ENCODE results near the gene SOBP.

Gene SOBP

GRCh38 chr6:107656883-107657282 lies 167.0 kb downstream of the SOBP start:
- no peaks in the 10 kb centered on the region for H3K9me3 ChIP-seq (ENCODE audit: control insufficient read depth, insufficient read depth, low read depth, low read length)
- ChIA-PET CTCF (interaction anchor here (0.5 to 2.5 kb wide), 9 partner anchors 9 to 344 kb away, joined by 3 to 14 read pairs (median 3); no protein-coding TSS in a partner anchor), POLR2A (interaction anchor here (1.7 to 2.6 kb wide), 2 partner anchors 11 to 165 kb away, joined by 6 to 8 read pairs; no protein-coding TSS in a partner anchor)
- peaks cover 38% of the 10 kb centered on the region for H3K4me1 ChIP-seq (ENCODE audit: control insufficient read depth, insufficient read depth, low read length)
- H3K36me3 ChIP-seq (ENCODE audit: control insufficient read depth in 2 of 2, insufficient read depth in 1 of 2, low read length in 2 of 2) = peaks cover 0 to 3% of the 10 kb centered on the region in 2 experiments; a peak in 1 of 3 replicates
- H3K4me3 ChIP-seq (ENCODE audit: low read depth, low read length) = no peak overlapping the region
- TF ChIP-seq ZSCAN16 (tag by site-specific recombination; IDR thresholded peaks at IDR 0.05) (no peak), ZNF239 (tag by site-specific recombination; IDR thresholded peaks at IDR 0.05) (no peak), ZNF530 (tag by site-specific recombination; IDR thresholded peaks at IDR 0.05; ENCODE audit: low read depth) (no peak), ZNF776 (tag by site-specific recombination; IDR thresholded peaks at IDR 0.05; ENCODE audit: borderline replicate concordance) (no peak), ZNF248 (tag by site-specific recombination; IDR thresholded peaks at IDR 0.05) (no peak), ZNF302 (tag by site-specific recombination; IDR thresholded peaks at IDR 0.05; ENCODE audit: low read depth) (no peak), ZNF350 (tag by site-specific recombination; IDR thresholded peaks at IDR 0.05) (no peak), ZNF639 (tag by site-specific recombination; IDR thresholded peaks at IDR 0.05) (no peak), IKZF3 (tag by site-specific recombination; IDR thresholded peaks at IDR 0.05) (no peak), AEBP2 (tag by site-specific recombination; IDR thresholded peaks at IDR 0.05; ENCODE audit: borderline replicate concordance) (no peak), ZEB2 (tag by site-specific recombination; IDR thresholded peaks at IDR 0.05) (no peak)
- peak overlapping the region; percentile 47; the same call in 1 of the 2 replicates for H3K27ac ChIP-seq (ENCODE audit: extremely low read depth, low read depth, low read length)

- CTCF ChIA-PET = interaction anchor here (0.6 to 1.5 kb wide), 6 partner anchors 13 to 524 kb away, joined by 3 to 5 read pairs (median 3); no protein-coding TSS in a partner anchor
- TF ChIP-seq ZNF658 (tag by site-specific recombination; IDR thresholded peaks at IDR 0.05) (no peak), SP2 (tag by site-specific recombination; IDR thresholded peaks at IDR 0.05) (no peak), FEZF1 (tag by site-specific recombination; IDR thresholded peaks at IDR 0.05) (no peak), ZNF558 (tag by site-specific recombination; IDR thresholded peaks at IDR 0.05) (no peak), HOXC10 (CRISPR knock-in tag; IDR thresholded peaks at IDR 0.05) (no peak), ZNF571 (tag by site-specific recombination; IDR thresholded peaks at IDR 0.05) (no peak), ATF2 (tag by site-specific recombination; IDR thresholded peaks at IDR 0.05; ENCODE audit: low read depth) (no peak), ZBTB6 (tag by site-specific recombination; IDR thresholded peaks at IDR 0.05) (no peak), ZNF843 (tag by site-specific recombination; IDR thresholded peaks at IDR 0.05) (no peak), YY1 (tag by site-specific recombination; IDR thresholded peaks at IDR 0.05) (no peak)
- TF ChIP-seq, protein P1, sequence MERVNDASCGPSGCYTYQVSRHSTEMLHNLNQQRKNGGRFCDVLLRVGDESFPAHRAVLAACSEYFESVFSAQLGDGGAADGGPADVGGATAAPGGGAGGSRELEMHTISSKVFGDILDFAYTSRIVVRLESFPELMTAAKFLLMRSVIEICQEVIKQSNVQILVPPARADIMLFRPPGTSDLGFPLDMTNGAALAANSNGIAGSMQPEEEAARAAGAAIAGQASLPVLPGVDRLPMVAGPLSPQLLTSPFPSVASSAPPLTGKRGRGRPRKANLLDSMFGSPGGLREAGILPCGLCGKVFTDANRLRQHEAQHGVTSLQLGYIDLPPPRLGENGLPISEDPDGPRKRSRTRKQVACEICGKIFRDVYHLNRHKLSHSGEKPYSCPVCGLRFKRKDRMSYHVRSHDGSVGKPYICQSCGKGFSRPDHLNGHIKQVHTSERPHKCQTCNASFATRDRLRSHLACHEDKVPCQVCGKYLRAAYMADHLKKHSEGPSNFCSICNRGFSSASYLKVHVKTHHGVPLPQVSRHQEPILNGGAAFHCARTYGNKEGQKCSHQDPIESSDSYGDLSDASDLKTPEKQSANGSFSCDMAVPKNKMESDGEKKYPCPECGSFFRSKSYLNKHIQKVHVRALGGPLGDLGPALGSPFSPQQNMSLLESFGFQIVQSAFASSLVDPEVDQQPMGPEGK (tag by site-specific recombination; IDR thresholded peaks at IDR 0.05) = no peak
- H3K4me3 ChIP-seq (ENCODE audit: low read depth, low read length) = no peak overlapping the region
- H3K4me1 ChIP-seq (ENCODE audit: control insufficient read depth, insufficient read depth, low read length) = peaks cover 39% of the 10 kb centered on the region
- H3K36me3 ChIP-seq (ENCODE audit: control insufficient read depth in 2 of 2, insufficient read depth in 1 of 2, low read length in 2 of 2) = peaks cover 0 to 3% of the 10 kb centered on the region in 2 experiments; a peak in 1 of 3 replicates
- H3K9me3 ChIP-seq (ENCODE audit: control insufficient read depth, insufficient read depth, low read depth, low read length) = no peaks in the 10 kb centered on the region
- peak overlapping the region; percentile 47; the same call in 1 of the 2 replicates for H3K27ac ChIP-seq (ENCODE audit: extremely low read depth, low read depth, low read length)
- POLR2A ChIA-PET = interaction anchor here (1.7 to 2.6 kb wide), 2 partner anchors 11 to 166 kb away, joined by 6 to 8 read pairs; no protein-coding TSS in a partner anchor
Observed at GRCh38 chr6:107657373-107657754, 167.4 kb downstream of the SOBP start.

Measured in HEK293 (cell line).